Measurements from ENCODE around the gene AGFG1.

The AGFG1 gene

DNA sequence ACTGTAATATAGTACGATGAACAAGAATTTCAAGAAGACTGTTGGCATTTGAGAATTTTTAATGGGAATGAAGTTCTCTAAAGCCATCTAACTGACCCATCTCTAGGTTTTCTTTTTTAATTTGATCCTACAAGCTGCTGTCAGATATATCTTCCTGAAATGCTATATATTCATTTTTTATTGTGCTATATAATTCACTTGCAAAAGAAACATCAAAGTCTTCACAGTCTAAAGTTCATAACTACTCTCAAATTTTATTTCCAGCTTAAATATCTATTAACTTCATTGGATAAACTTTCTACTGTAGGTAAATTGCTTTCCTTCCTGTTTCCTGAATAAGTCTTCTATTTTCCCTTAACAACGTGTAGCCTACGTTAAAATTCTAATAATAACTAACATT lies 130.4 kb downstream of the AGFG1 start:
- Histone ChIP-seq H2AK5ac (ENCODE audit: low read length) (no peak overlapping the region), H3K27ac (ENCODE audit: low read depth, low read length) (no peak overlapping the region), H3K4me1 (ENCODE audit: control insufficient read depth, low read depth, low read length) (peaks cover 2% of the 10 kb centered on the region), H3K79me2 (ENCODE audit: control insufficient read depth, insufficient read depth, low read length) (no peaks in the 10 kb centered on the region), H2BK15ac (replicated peaks; ENCODE audit: low read depth) (no peak overlapping the region), H2BK120ac (ENCODE audit: low read depth, low read length) (no peak overlapping the region), H4K8ac (ENCODE audit: low read depth, low read length) (no peak overlapping the region), H4K5ac (ENCODE audit: low read length) (no peak overlapping the region), H3K18ac (ENCODE audit: low read length) (no peak overlapping the region), H2BK5ac (ENCODE audit: low read length) (no peak overlapping the region), H3K56ac (ENCODE audit: low read length) (no peak overlapping the region), H3K23ac (ENCODE audit: low read length) (no peak overlapping the region), H3K4ac (ENCODE audit: low read depth, low read length) (no peak overlapping the region), H3K4me2 (ENCODE audit: low read length) (no peak overlapping the region), H3K79me1 (ENCODE audit: low read length) (no peaks in the 10 kb centered on the region), H3K4me3 (ENCODE audit: low read length) (no peak overlapping the region), H3K36me3 (ENCODE audit: control insufficient read depth, insufficient read depth, low read length) (no peaks in the 10 kb centered on the region), H3K9ac (ENCODE audit: low read length) (no peak overlapping the region), H3K27me3 (ENCODE audit: insufficient read depth, low read length, poor library complexity) (no peaks in the 10 kb centered on the region)
- WGBS (ENCODE audit: extremely low coverage, insufficient coverage, low lambda C conversion rate) = 100% methylated on average over 2 of the region's 3 CpGs
- DNase-seq = no peak

- Histone ChIP-seq H3K18ac (ENCODE audit: low read length) (no peak overlapping the region), H3K4me2 (ENCODE audit: low read length) (no peak overlapping the region), H3K4me1 (ENCODE audit: control insufficient read depth, low read depth, low read length) (no peaks in the 10 kb centered on the region), H3K4me3 (ENCODE audit: low read length) (no peak overlapping the region), H3K23ac (ENCODE audit: low read length) (no peak overlapping the region), H2AK5ac (ENCODE audit: low read length) (no peak overlapping the region), H3K27me3 (ENCODE audit: insufficient read depth, low read length, poor library complexity) (no peaks in the 10 kb centered on the region), H3K27ac (ENCODE audit: low read depth, low read length) (no peak overlapping the region), H2BK5ac (ENCODE audit: low read length) (no peak overlapping the region), H3K9ac (ENCODE audit: low read length) (no peak overlapping the region), H2BK120ac (ENCODE audit: low read depth, low read length) (no peak overlapping the region), H4K5ac (ENCODE audit: low read length) (no peak overlapping the region), H3K56ac (ENCODE audit: low read length) (no peak overlapping the region), H3K36me3 (ENCODE audit: control insufficient read depth, insufficient read depth, low read length) (no peaks in the 10 kb centered on the region), H2BK15ac (replicated peaks; ENCODE audit: low read depth) (no peak overlapping the region), H3K79me2 (ENCODE audit: control insufficient read depth, insufficient read depth, low read length) (no peaks in the 10 kb centered on the region), H4K8ac (ENCODE audit: low read depth, low read length) (no peak overlapping the region), H3K79me1 (ENCODE audit: low read length) (no peaks in the 10 kb centered on the region), H3K4ac (ENCODE audit: low read depth, low read length) (no peak overlapping the region)
- no CpG with 5 or more reads among the region's 1 CpG for WGBS (ENCODE audit: extremely low coverage, insufficient coverage, low lambda C conversion rate)
- DNase-seq = no peak
Measured at GRCh38 chr2:227606476-227606875, 134.5 kb downstream of the AGFG1 start.

DNA sequence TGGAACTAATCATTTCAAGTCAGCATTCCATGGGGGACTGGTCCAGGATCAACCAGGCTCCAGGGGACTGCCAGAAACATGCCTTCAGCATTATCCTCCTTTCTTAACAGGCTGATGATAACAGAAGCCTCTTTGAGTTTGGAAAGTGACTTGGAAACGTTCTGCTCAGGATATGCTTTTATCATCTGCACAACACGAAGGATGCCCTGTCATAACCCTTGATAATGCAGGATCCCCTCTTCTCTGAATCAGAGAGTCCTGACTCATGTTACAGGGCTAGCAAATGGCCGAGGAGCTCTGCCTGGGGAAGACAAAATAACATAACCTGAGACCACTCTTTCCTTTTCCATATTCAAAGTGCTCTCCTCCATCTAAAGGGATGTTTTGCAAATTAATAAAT lies 136.0 kb downstream of the AGFG1 start:
- Histone ChIP-seq H4K5ac (ENCODE audit: low read length) (no peak overlapping the region), H3K18ac (ENCODE audit: low read length) (no peak overlapping the region), H3K79me1 (ENCODE audit: low read length) (no peaks in the 10 kb centered on the region), H3K36me3 (ENCODE audit: control insufficient read depth, insufficient read depth, low read length) (no peaks in the 10 kb centered on the region), H3K4ac (ENCODE audit: low read depth, low read length) (no peak overlapping the region), H4K8ac (ENCODE audit: low read depth, low read length) (no peak overlapping the region), H3K9ac (ENCODE audit: low read length) (no peak overlapping the region), H3K4me1 (ENCODE audit: control insufficient read depth, low read depth, low read length) (no peaks in the 10 kb centered on the region), H2AK5ac (ENCODE audit: low read length) (no peak overlapping the region), H3K56ac (ENCODE audit: low read length) (peak overlapping the region; percentile 15), H3K4me2 (ENCODE audit: low read length) (no peak overlapping the region), H2BK120ac (ENCODE audit: low read depth, low read length) (no peak overlapping the region), H2BK5ac (ENCODE audit: low read length) (no peak overlapping the region), H3K27ac (ENCODE audit: low read depth, low read length) (no peak overlapping the region), H2BK15ac (replicated peaks; ENCODE audit: low read depth) (no peak overlapping the region), H3K79me2 (ENCODE audit: control insufficient read depth, insufficient read depth, low read length) (no peaks in the 10 kb centered on the region), H3K27me3 (ENCODE audit: insufficient read depth, low read length, poor library complexity) (no peaks in the 10 kb centered on the region), H3K23ac (ENCODE audit: low read length) (no peak overlapping the region), H3K4me3 (ENCODE audit: low read length) (no peak overlapping the region)
- no CpG with 5 or more reads among the region's 3 CpGs for WGBS (ENCODE audit: extremely low coverage, insufficient coverage, low lambda C conversion rate)
- no peak for DNase-seq

- Histone ChIP-seq H3K4me2 (ENCODE audit: low read length) (no peak overlapping the region), H3K56ac (ENCODE audit: low read length) (no peak overlapping the region), H4K5ac (ENCODE audit: low read length) (no peak overlapping the region), H2AK5ac (ENCODE audit: low read length) (no peak overlapping the region), H3K79me1 (ENCODE audit: low read length) (no peaks in the 10 kb centered on the region), H3K18ac (ENCODE audit: low read length) (no peak overlapping the region), H3K23ac (ENCODE audit: low read length) (no peak overlapping the region), H3K27ac (ENCODE audit: low read depth, low read length) (no peak overlapping the region), H4K8ac (ENCODE audit: low read depth, low read length) (no peak overlapping the region), H2BK15ac (replicated peaks; ENCODE audit: low read depth) (no peak overlapping the region), H3K27me3 (ENCODE audit: insufficient read depth, low read length, poor library complexity) (no peaks in the 10 kb centered on the region), H3K36me3 (ENCODE audit: control insufficient read depth, insufficient read depth, low read length) (no peaks in the 10 kb centered on the region), H3K79me2 (ENCODE audit: control insufficient read depth, insufficient read depth, low read length) (no peaks in the 10 kb centered on the region), H3K4me3 (ENCODE audit: low read length) (no peak overlapping the region), H2BK5ac (ENCODE audit: low read length) (no peak overlapping the region), H3K4me1 (ENCODE audit: control insufficient read depth, low read depth, low read length) (no peaks in the 10 kb centered on the region), H3K9ac (ENCODE audit: low read length) (no peak overlapping the region), H2BK120ac (ENCODE audit: low read depth, low read length) (no peak overlapping the region), H3K4ac (ENCODE audit: low read depth, low read length) (no peak overlapping the region)
- no peak for DNase-seq
- no CpG with 5 or more reads among the region's 16 CpGs for WGBS (ENCODE audit: extremely low coverage, insufficient coverage, low lambda C conversion rate)
Measured at GRCh38 chr2:227608561-227609338, 136.8 kb downstream of the AGFG1 start.

DNA sequence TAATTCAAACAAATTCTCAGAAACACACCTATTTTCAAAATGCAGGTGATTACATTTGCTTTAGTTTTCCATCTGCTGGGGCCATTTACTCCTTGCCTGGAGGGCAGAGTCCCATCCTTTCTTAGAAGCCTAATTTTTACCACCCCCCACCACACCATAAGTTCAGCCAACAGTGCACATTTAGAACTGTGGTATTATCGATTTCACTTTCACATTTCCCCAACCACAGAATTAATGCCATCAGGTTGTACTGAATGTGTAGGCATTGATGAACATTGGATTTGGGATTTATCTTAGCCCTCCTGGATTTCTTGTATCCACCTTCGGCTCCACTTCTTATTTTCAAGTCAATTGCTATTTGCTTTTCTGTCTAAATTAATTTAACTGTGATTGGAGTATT lies 138.2 kb downstream of the AGFG1 start:
- Histone ChIP-seq H3K4me2 (ENCODE audit: low read length) (no peak overlapping the region), H3K18ac (ENCODE audit: low read length) (no peak overlapping the region), H2AK5ac (ENCODE audit: low read length) (no peak overlapping the region), H3K79me1 (ENCODE audit: low read length) (no peaks in the 10 kb centered on the region), H3K56ac (ENCODE audit: low read length) (no peak overlapping the region), H3K4me1 (ENCODE audit: control insufficient read depth, low read depth, low read length) (no peaks in the 10 kb centered on the region), H3K36me3 (ENCODE audit: control insufficient read depth, insufficient read depth, low read length) (no peaks in the 10 kb centered on the region), H3K4me3 (ENCODE audit: low read length) (no peak overlapping the region), H4K5ac (ENCODE audit: low read length) (no peak overlapping the region), H2BK5ac (ENCODE audit: low read length) (no peak overlapping the region), H2BK120ac (ENCODE audit: low read depth, low read length) (no peak overlapping the region), H2BK15ac (replicated peaks; ENCODE audit: low read depth) (no peak overlapping the region), H3K27ac (ENCODE audit: low read depth, low read length) (no peak overlapping the region), H3K79me2 (ENCODE audit: control insufficient read depth, insufficient read depth, low read length) (no peaks in the 10 kb centered on the region), H3K27me3 (ENCODE audit: insufficient read depth, low read length, poor library complexity) (no peaks in the 10 kb centered on the region), H3K23ac (ENCODE audit: low read length) (no peak overlapping the region), H4K8ac (ENCODE audit: low read depth, low read length) (no peak overlapping the region), H3K9ac (ENCODE audit: low read length) (no peak overlapping the region), H3K4ac (ENCODE audit: low read depth, low read length) (no peak overlapping the region)
- WGBS (ENCODE audit: extremely low coverage, insufficient coverage, low lambda C conversion rate) = no CpG with 5 or more reads among the region's 2 CpGs
- DNase-seq = no peak
